ENCODE data around the gene PLOD1. TPM values are rescaled to one million over a fixed set of nuclear protein-coding genes. Genes with fewer than 3 reads are reported as not detected.

PLOD1 gene
- total and polyA plus RNA-seq, 2 donors (not counting 1 experiment from before 2014, with no cell fraction given), result 210 to 278 TPM

DNA sequence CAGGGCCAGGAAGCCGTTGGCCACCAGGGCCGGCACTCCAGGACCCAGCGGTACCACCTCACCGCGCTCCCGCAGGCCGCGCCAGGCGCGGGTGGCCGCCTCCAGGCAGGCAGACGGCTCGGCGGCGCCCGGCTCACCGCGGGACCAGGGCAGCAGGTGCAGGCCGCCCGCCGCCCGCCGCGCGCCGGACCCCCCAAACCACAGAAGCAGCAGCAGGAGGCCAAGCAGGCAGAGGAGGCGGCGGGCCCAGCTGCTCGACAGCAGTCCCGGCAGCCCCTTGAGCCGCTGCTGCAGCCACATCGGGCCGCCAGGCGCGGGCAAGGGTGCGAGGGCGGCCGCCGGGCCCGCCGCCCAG lies 8.6 kb upstream of the PLOD1 start:
- H3K9me3 ChIP-seq (ENCODE audit: control insufficient read depth, insufficient read depth, low read depth, low read length), result no peaks in the 10 kb centered on the region
- DNase-seq (ENCODE audit: low read depth in 2 of 2), result no peak
- peaks cover 26% of the 10 kb centered on the region for H3K79me2 ChIP-seq (ENCODE audit: control insufficient read depth, insufficient read depth, low read length)
- H3K4me1 ChIP-seq (ENCODE audit: control insufficient read depth, extremely low read depth, insufficient read depth, low read length), result peaks cover 22% of the 10 kb centered on the region
- H2AFZ ChIP-seq (ENCODE audit: low read length), result no peak overlapping the region
- H3K27ac ChIP-seq (ENCODE audit: insufficient read depth, low read length), result no peak overlapping the region
- peak overlapping the region; percentile 30 for H3K9ac ChIP-seq (ENCODE audit: insufficient read depth, low read length)
- TF ChIP-seq, protein P1, sequence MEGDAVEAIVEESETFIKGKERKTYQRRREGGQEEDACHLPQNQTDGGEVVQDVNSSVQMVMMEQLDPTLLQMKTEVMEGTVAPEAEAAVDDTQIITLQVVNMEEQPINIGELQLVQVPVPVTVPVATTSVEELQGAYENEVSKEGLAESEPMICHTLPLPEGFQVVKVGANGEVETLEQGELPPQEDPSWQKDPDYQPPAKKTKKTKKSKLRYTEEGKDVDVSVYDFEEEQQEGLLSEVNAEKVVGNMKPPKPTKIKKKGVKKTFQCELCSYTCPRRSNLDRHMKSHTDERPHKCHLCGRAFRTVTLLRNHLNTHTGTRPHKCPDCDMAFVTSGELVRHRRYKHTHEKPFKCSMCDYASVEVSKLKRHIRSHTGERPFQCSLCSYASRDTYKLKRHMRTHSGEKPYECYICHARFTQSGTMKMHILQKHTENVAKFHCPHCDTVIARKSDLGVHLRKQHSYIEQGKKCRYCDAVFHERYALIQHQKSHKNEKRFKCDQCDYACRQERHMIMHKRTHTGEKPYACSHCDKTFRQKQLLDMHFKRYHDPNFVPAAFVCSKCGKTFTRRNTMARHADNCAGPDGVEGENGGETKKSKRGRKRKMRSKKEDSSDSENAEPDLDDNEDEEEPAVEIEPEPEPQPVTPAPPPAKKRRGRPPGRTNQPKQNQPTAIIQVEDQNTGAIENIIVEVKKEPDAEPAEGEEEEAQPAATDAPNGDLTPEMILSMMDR (conservative IDR thresholded peaks at IDR 0.05 in 1 of 2, IDR thresholded peaks at IDR 0.05 in 1 of 2; ENCODE audit: low read depth in 1 of 2, low read length in 2 of 2), result no peak
- no peak for TF ChIP-seq EZH2 (IDR thresholded peaks at IDR 0.05; ENCODE audit: low read length, missing control alignments)
- H3K4me2 ChIP-seq (ENCODE audit: extremely low read depth, insufficient read depth, low read length), result no peak overlapping the region
- no peaks in the 10 kb centered on the region for H3K27me3 ChIP-seq (ENCODE audit: control insufficient read depth, insufficient read depth, low read length)
- peak overlapping the region in 3 of 4 experiments; percentile 21 to 59 (median 57) for H3K4me3 ChIP-seq (replicated peaks in 1 of 4; ENCODE audit: control extremely low read depth in 1 of 4, insufficient read depth in 1 of 4, low read depth in 3 of 4, low read length in 4 of 4)
- H4K20me1 ChIP-seq (ENCODE audit: control insufficient read depth, extremely low read depth, insufficient read depth, low read length), result no peaks in the 10 kb centered on the region
- H3K36me3 ChIP-seq (ENCODE audit: control insufficient read depth, insufficient read depth, low read length), result peaks cover 3% of the 10 kb centered on the region

DNA sequence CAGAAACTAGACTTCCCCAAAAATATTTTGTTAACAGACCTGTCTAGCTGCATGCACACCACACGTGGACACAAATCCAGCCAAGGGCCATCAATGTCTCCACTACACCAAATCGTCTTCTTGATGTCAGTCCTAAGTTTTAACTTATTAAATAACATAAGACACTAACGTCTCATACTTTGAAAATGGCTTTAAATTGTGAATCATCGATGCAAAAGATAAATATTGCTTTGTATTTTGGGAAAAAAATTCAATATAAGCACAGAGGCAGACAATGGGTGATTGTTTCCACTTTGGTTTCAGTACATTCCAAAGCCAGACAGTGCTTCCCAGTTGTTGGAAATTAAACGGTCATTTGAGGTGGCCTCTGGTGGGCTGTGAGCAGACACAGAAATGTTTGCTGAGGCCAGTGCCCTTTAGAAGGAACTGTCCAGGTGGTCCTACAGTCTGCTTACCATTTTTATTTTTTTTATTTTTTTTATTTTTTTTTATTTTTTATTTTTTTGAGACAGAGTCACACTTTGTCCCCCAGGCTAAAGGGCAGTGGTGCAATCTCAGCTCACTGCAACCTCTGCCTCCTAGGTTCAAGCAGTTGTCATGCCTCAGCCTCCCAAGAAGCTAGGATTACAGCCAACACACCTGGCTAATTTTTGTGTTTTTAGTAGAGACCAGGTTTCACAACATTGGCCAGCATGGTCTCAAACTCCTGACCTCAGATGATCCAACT lies 6.5 kb upstream of the PLOD1 start:
- H3K79me2 ChIP-seq (ENCODE audit: control insufficient read depth, insufficient read depth, low read length), result peaks cover 21% of the 10 kb centered on the region
- DNase-seq (ENCODE audit: low read depth in 2 of 2), result peak in 1 of 2 donors; percentile 30
- H3K9ac ChIP-seq (ENCODE audit: insufficient read depth, low read length), result no peak overlapping the region
- no peak overlapping the region for H3K27ac ChIP-seq (ENCODE audit: insufficient read depth, low read length)
- H3K4me2 ChIP-seq (ENCODE audit: extremely low read depth, insufficient read depth, low read length), result no peak overlapping the region
- H2AFZ ChIP-seq (ENCODE audit: low read length), result no peak overlapping the region
- TF ChIP-seq, protein P1 (conservative IDR thresholded peaks at IDR 0.05 in 1 of 2, IDR thresholded peaks at IDR 0.05 in 1 of 2; ENCODE audit: low read depth in 1 of 2, low read length in 2 of 2), result no peak
- no peak for TF ChIP-seq EZH2 (IDR thresholded peaks at IDR 0.05; ENCODE audit: low read length, missing control alignments)
- H3K36me3 ChIP-seq (ENCODE audit: control insufficient read depth, insufficient read depth, low read length), result no peaks in the 10 kb centered on the region
- no peaks in the 10 kb centered on the region for H3K27me3 ChIP-seq (ENCODE audit: control insufficient read depth, insufficient read depth, low read length)
- peaks cover 25% of the 10 kb centered on the region for H3K4me1 ChIP-seq (ENCODE audit: control insufficient read depth, extremely low read depth, insufficient read depth, low read length)
- no peaks in the 10 kb centered on the region for H3K9me3 ChIP-seq (ENCODE audit: control insufficient read depth, insufficient read depth, low read depth, low read length)
- H4K20me1 ChIP-seq (ENCODE audit: control insufficient read depth, extremely low read depth, insufficient read depth, low read length), result no peaks in the 10 kb centered on the region
- no peak overlapping the region for H3K4me3 ChIP-seq (replicated peaks in 1 of 4; ENCODE audit: control extremely low read depth in 1 of 4, insufficient read depth in 1 of 4, low read depth in 3 of 4, low read length in 4 of 4)

DNA sequence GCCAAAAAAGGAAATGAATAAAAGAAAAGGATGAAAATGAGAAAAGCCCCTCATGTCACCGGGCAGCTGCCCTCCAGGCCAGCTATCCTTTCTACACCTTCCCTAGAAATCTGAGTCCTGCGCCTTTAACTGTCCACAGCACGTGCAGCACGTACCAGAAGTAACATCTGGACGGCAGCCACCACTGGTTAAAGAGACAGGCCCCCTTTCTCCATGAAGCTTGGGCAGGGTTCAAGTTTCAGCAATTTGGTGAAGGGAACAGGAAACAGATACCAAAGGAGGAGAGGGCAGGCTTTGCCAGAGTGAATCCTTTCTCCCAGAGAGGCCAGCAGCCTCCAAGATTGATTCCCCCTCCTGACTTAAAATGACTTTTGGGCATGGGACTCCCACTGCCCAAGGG lies 4.7 kb upstream of the PLOD1 start:
- Histone ChIP-seq H2AFZ (ENCODE audit: low read length) (peak overlapping the region; percentile 74), H3K27me3 (ENCODE audit: control insufficient read depth, insufficient read depth, low read length) (no peaks in the 10 kb centered on the region), H3K27ac (ENCODE audit: insufficient read depth, low read length) (no peak overlapping the region), H3K79me2 (ENCODE audit: control insufficient read depth, insufficient read depth, low read length) (peaks cover 6% of the 10 kb centered on the region), H3K4me3 (replicated peaks in 1 of 4; ENCODE audit: control extremely low read depth in 1 of 4, insufficient read depth in 1 of 4, low read depth in 3 of 4, low read length in 4 of 4) (no peak overlapping the region), H4K20me1 (ENCODE audit: control insufficient read depth, extremely low read depth, insufficient read depth, low read length) (no peaks in the 10 kb centered on the region), H3K36me3 (ENCODE audit: control insufficient read depth, insufficient read depth, low read length) (no peaks in the 10 kb centered on the region), H3K4me2 (ENCODE audit: extremely low read depth, insufficient read depth, low read length) (peak overlapping the region; percentile 51), H3K9ac (ENCODE audit: insufficient read depth, low read length) (no peak overlapping the region), H3K4me1 (ENCODE audit: control insufficient read depth, extremely low read depth, insufficient read depth, low read length) (peaks cover 16% of the 10 kb centered on the region), H3K9me3 (ENCODE audit: control insufficient read depth, insufficient read depth, low read depth, low read length) (no peaks in the 10 kb centered on the region)
- DNase-seq (ENCODE audit: low read depth in 2 of 2), result peak in 1 of 2 donors; percentile 77
- TF ChIP-seq, protein P1 (conservative IDR thresholded peaks at IDR 0.05 in 1 of 2, IDR thresholded peaks at IDR 0.05 in 1 of 2; ENCODE audit: low read depth in 1 of 2, low read length in 2 of 2), result no peak
- no peak for TF ChIP-seq EZH2 (IDR thresholded peaks at IDR 0.05; ENCODE audit: low read length, missing control alignments)
